H1 (cell line): ENCODE results near the gene INTS1. TPM values are rescaled to one million over a fixed set of nuclear protein-coding genes. Genes with fewer than 3 reads are reported as not detected.

Source experiments
- CHD2 ChIP-seq: IDR thresholded peaks from 2 replicates; pipeline ENCODE4 v1.6.1; 2012; ENCODE audit warnings: low read length, improper control_type of control experiment
- EP300 ChIP-seq, 2 experiments: IDR thresholded peaks; 1 replicate in 1 of 2; 2 replicates in 1 of 2; pipeline ENCODE4 v1.6.1; 2011 to 2012; ENCODE audit warnings: low read depth in 2 of 2, low read length in 2 of 2, mild to moderate bottlenecking in 2 of 2, borderline replicate concordance in 1 of 2, inconsistent platforms in 1 of 2, moderate library complexity in 1 of 2
- NANOG ChIP-seq: IDR thresholded peaks from 2 replicates; pipeline ENCODE4 v1.6.1; 2011; ENCODE audit warnings: low read length, low read depth, mild to moderate bottlenecking, inconsistent platforms; ENCODE audit not compliant: insufficient read depth, poor library complexity, severe bottlenecking
- RBBP5 ChIP-seq: IDR thresholded peaks from 2 replicates; pipeline ENCODE4 v1.7.1; 2012; ENCODE audit warnings: low read depth, mild to moderate bottlenecking, inconsistent platforms, low read length, moderate library complexity, borderline replicate concordance
- SP2 ChIP-seq: IDR thresholded peaks from 2 replicates; pipeline ENCODE4 v1.6.1; 2012; ENCODE audit warnings: mild to moderate bottlenecking, low read length, inconsistent platforms
- TBP ChIP-seq: IDR thresholded peaks from 2 replicates; pipeline ENCODE4 v1.6.1; 2011; ENCODE audit warnings: low read depth, low read length, improper control_type of control experiment
- polyA plus RNA-seq, 7 experiments: library from polyadenylated mRNA; depleted of rRNA in 3 of 7; stranded (reverse) in 5 of 7; unstranded in 2 of 7; fragments of >200 nt in 5 of 7; fragments of 200-250 nt in 2 of 7; gene quantifications; 1 replicate in 5 of 7; 2 replicates in 1 of 7; 4 replicates in 1 of 7; pipeline versions ENCODE4 v1.2.1 to v1.2.3, GENCODE V29; 2011 to 2013; ENCODE audit warnings: missing spikeins in 2 of 7, mixed read lengths in 2 of 7
- total RNA-seq: library from RNA; stranded (reverse); fragmentation: NEBNext Ultra II Directional; extraction: Animal tissue kit (Norgen Biotek cat#: 25700); gene quantifications from 2 replicates; pipeline ENCODE4 v1.2.1, GENCODE V29; 2021

Gene INTS1
- total and polyA plus RNA-seq, 2 of the 8 experiments (the other 6 are each of a cell fraction or from before 2014, with no cell fraction given) = 76.9 to 104 TPM

- TF ChIP-seq SP2 = no peak
- TF ChIP-seq CHD2 = no peak
- no peak for TF ChIP-seq RBBP5
- TF ChIP-seq NANOG = no peak
- TF ChIP-seq EP300 (IDR thresholded peaks at IDR 0.05; ENCODE audit: borderline replicate concordance in 1 of 2, low read depth in 2 of 2, low read length in 2 of 2) = no peak
- TF ChIP-seq TBP = no peak
These were observed 38.9 kb upstream of the INTS1 start (continued) for GRCh38 chr7:1542841-1543747.
